ENCODE data around the gene SLC4A5.

DNA sequence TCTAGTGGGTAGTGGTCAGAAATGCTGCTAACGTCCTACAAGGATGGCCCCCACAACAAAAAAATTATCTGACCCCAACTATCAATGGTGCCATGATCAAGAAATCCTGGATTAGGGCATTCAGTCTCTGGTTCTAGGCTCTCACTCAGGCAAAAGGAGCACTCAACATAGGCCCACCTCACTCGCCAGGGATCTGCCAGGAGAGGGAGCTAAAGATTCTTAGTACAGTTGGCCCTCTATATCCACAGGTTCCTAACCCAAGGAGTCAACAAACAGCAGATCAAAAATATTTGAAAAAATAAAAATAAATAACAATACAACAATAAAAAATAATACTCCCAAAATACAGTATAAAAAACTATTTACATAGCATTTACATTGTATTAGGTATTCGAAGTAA lies 10.0 kb downstream of the SLC4A5 start:
- TF ChIP-seq POLR2A (IDR thresholded peaks at IDR 0.05; ENCODE audit: low read depth, low read length) (no peak), POLR2AphosphoS5 (IDR thresholded peaks at IDR 0.05; ENCODE audit: low read depth, low read length) (no peak)
